H1 (cell line): ENCODE data around the gene PROK1. TPM values are rescaled to one million over a fixed set of nuclear protein-coding genes. Genes with fewer than 3 reads are reported as not detected.

Source experiments
- CTCF ChIA-PET: fragments of 300-600 bp; sonication (Branson Sonifier 250); formaldehyde crosslinking; loops from one replicate; lab custom pipeline; 2021; ENCODE audit not compliant: partially characterized antibody; lab: Charles Lee
- POLR2A ChIA-PET: fragments of 300-600 bp; sonication (Branson Sonifier 250); formaldehyde crosslinking; loops from one replicate; lab custom pipeline; 2021; ENCODE audit warnings: inconsistent platforms; ENCODE audit not compliant: partially characterized antibody; lab: Charles Lee
- DNase-seq, 2 experiments: peaks; one replicate each; pipeline versions ENCODE4 v3.0.0 to v3.0.0-alpha.2; 2010 to 2022; ENCODE audit warnings: low spot score in 2 of 2, low read depth in 1 of 2, mixed read lengths in 1 of 2
- FAIRE-seq: peaks from 2 replicates; lab custom pipeline; 2011; peaks lifted over from hg19 to GRCh38; lab: Jason Lieb, UNC
- H2AFZ ChIP-seq: 2 replicates; pipeline ENCODE4 v1.8.1; 2012; ENCODE audit warnings: low read length, inconsistent platforms
- H2AK5ac ChIP-seq: 2 replicates; pipeline ENCODE4 v1.6.1; 2013; ENCODE audit warnings: low read depth, low read length
- H2BK120ac ChIP-seq: replicated peaks from 2 replicates; pipeline ENCODE3; 2013; ENCODE audit warnings: low read depth, low read length, inconsistent platforms
- H2BK12ac ChIP-seq: 2 replicates; pipeline ENCODE4 v1.6.1; 2013; ENCODE audit warnings: low read depth, low read length
- H2BK15ac ChIP-seq: 2 replicates; pipeline ENCODE4 v1.6.1; 2013; ENCODE audit warnings: low read length
- H2BK20ac ChIP-seq: 2 replicates; pipeline ENCODE4 v1.6.1; 2013; ENCODE audit warnings: low read length
- H2BK5ac ChIP-seq: 2 replicates; pipeline ENCODE4 v1.6.1; 2013; ENCODE audit warnings: low read depth, low read length
- H3K14ac ChIP-seq: 2 replicates; pipeline ENCODE4 v1.6.1; 2013; ENCODE audit warnings: inconsistent platforms; ENCODE audit not compliant: insufficient read length
- H3K18ac ChIP-seq: 2 replicates; pipeline ENCODE4 v1.6.1; 2013; ENCODE audit warnings: low read length; ENCODE audit errors: extremely low read depth
- H3K23ac ChIP-seq: 2 replicates; pipeline ENCODE4 v1.6.1; 2013; ENCODE audit warnings: inconsistent platforms; ENCODE audit not compliant: insufficient read length
- H3K23me2 ChIP-seq: 2 replicates; pipeline ENCODE4 v1.6.1; 2013; ENCODE audit warnings: low read depth, low read length
- H3K27ac ChIP-seq: 2 replicates; pipeline ENCODE4 v1.6.1; 2011; ENCODE audit warnings: low read depth, low read length, inconsistent platforms
- H3K27me3 ChIP-seq, 4 experiments: replicated peaks in 1 of 4; 1 replicate in 1 of 4; 2 replicates in 3 of 4; pipeline versions ENCODE4 v1.6.1 to v1.8.1; 2011 to 2013; ENCODE audit warnings: low read length in 3 of 4, mild to moderate bottlenecking in 3 of 4, inconsistent platforms in 2 of 4, mixed read lengths in 2 of 4, moderate library complexity in 1 of 4; ENCODE audit not compliant: control insufficient read depth in 3 of 4, insufficient read depth in 3 of 4; ENCODE audit errors: extremely low read depth in 1 of 4
- H3K36me3 ChIP-seq, 4 experiments: 2 replicates each; pipeline versions ENCODE4 v1.6.1 to v1.8.1; 2011 to 2013; ENCODE audit warnings: mild to moderate bottlenecking in 4 of 4, low read length in 3 of 4, moderate library complexity in 2 of 4, control low read depth in 1 of 4, inconsistent platforms in 1 of 4; ENCODE audit not compliant: insufficient read depth in 4 of 4, control insufficient read depth in 2 of 4
- H3K4ac ChIP-seq: replicated peaks from 2 replicates; pipeline ENCODE3; 2013; ENCODE audit warnings: low read length, low read depth, mixed read lengths, inconsistent platforms; ENCODE audit not compliant: insufficient read length
- H3K4me1 ChIP-seq, 4 experiments: replicated peaks in 1 of 4; 1 replicate in 1 of 4; 2 replicates in 3 of 4; pipeline versions ENCODE4 v1.6.1 to v1.8.1; 2011 to 2013; ENCODE audit warnings: low read length in 3 of 4, inconsistent platforms in 2 of 4, mixed read lengths in 1 of 4; ENCODE audit not compliant: insufficient read depth in 4 of 4, control insufficient read depth in 3 of 4
- H3K4me2 ChIP-seq, 2 experiments: 2 replicates each; pipeline versions ENCODE4 v1.6.1 to v1.8.1; 2011 to 2013; ENCODE audit warnings: low read depth in 2 of 2, low read length in 2 of 2, control low read depth in 1 of 2, inconsistent platforms in 1 of 2, mild to moderate bottlenecking in 1 of 2; ENCODE audit not compliant: insufficient read depth in 1 of 2
- H3K4me3 ChIP-seq, 4 experiments: fragments of 200-600, 300-600 bp in 1 of 4; sonication (generic), shearing (Covaris generic), sonication (Bioruptor Twin) in 1 of 4; 2 replicates each; pipeline versions ENCODE4 v1.5.1 to v1.8.1; 2011 to 2016; ENCODE audit warnings: low read length in 4 of 4, low read depth in 3 of 4, control low read depth in 2 of 4, inconsistent platforms in 2 of 4, mild to moderate bottlenecking in 2 of 4, mixed read lengths in 1 of 4, moderate library complexity in 1 of 4; ENCODE audit not compliant: insufficient read depth in 2 of 4; ENCODE audit errors: extremely low read depth in 1 of 4
- H3K56ac ChIP-seq: replicated peaks from 2 replicates; pipeline ENCODE3; 2013; ENCODE audit warnings: low read depth, mild to moderate bottlenecking, mixed read lengths, low read length, inconsistent platforms; ENCODE audit not compliant: insufficient read length
- H3K79me1 ChIP-seq: 2 replicates; pipeline ENCODE4 v1.6.1; 2013; ENCODE audit warnings: low read depth, low read length, control low read depth
- H3K79me2 ChIP-seq, 2 experiments: 2 replicates each; pipeline versions ENCODE4 v1.6.1 to v1.8.1; 2012 to 2013; ENCODE audit warnings: low read length in 2 of 2, mild to moderate bottlenecking in 2 of 2, inconsistent platforms in 1 of 2; ENCODE audit not compliant: insufficient read depth in 2 of 2, control insufficient read depth in 1 of 2
- H3K9ac ChIP-seq, 4 experiments: replicated peaks in 1 of 4; 1 replicate in 1 of 4; 2 replicates in 3 of 4; pipeline versions ENCODE4 v1.6.1 to v1.8.1; 2011 to 2013; ENCODE audit warnings: low read depth in 3 of 4, low read length in 3 of 4, control low read depth in 2 of 4, mild to moderate bottlenecking in 2 of 4, moderate library complexity in 2 of 4, inconsistent platforms in 1 of 4; ENCODE audit errors: extremely low read depth in 1 of 4
- H3K9me3 ChIP-seq, 2 experiments: 2 replicates each; pipeline versions ENCODE4 v1.6.1 to v1.8.1; 2012 to 2013; ENCODE audit warnings: mild to moderate bottlenecking in 2 of 2, moderate library complexity in 2 of 2, control low read depth in 1 of 2, inconsistent platforms in 1 of 2, low read depth in 1 of 2, low read length in 1 of 2, mixed read lengths in 1 of 2; ENCODE audit not compliant: insufficient read depth in 2 of 2
- H4K20me1 ChIP-seq, 2 experiments: replicated peaks in 1 of 2; 2 replicates each; pipeline versions ENCODE3 to v1.8.1; 2011 to 2013; ENCODE audit warnings: inconsistent platforms in 2 of 2, low read length in 2 of 2, mild to moderate bottlenecking in 1 of 2; ENCODE audit not compliant: insufficient read depth in 2 of 2, control insufficient read depth in 1 of 2
- H4K5ac ChIP-seq: 2 replicates; pipeline ENCODE4 v1.6.1; 2013; ENCODE audit warnings: low read length, low read depth, mixed read lengths, inconsistent platforms; ENCODE audit not compliant: insufficient read length
- H4K8ac ChIP-seq: 2 replicates; pipeline ENCODE4 v1.8.0; 2013; ENCODE audit warnings: mild to moderate bottlenecking, moderate library complexity, low read length, inconsistent platforms; ENCODE audit not compliant: insufficient read depth; ENCODE audit errors: extremely low read depth
- H4K91ac ChIP-seq: replicated peaks from 2 replicates; pipeline ENCODE3; 2013; ENCODE audit warnings: low read length, mixed read lengths, inconsistent platforms; ENCODE audit not compliant: insufficient read length
- CHD2 ChIP-seq: IDR thresholded peaks from 2 replicates; pipeline ENCODE4 v1.6.1; 2012; ENCODE audit warnings: low read length, improper control_type of control experiment
- KDM4A ChIP-seq: IDR thresholded peaks from one replicate; pipeline ENCODE4 v1.7.1; 2012; ENCODE audit warnings: low read depth, mild to moderate bottlenecking, moderate library complexity, low read length, inconsistent platforms; ENCODE audit not compliant: severe bottlenecking
- POLR2A ChIP-seq, 2 experiments: IDR thresholded peaks; 1 replicate in 1 of 2; 2 replicates in 1 of 2; pipeline ENCODE4 v1.6.1; 2011; ENCODE audit warnings: low read depth in 2 of 2, low read length in 2 of 2, mild to moderate bottlenecking in 2 of 2; ENCODE audit errors: control extremely low read depth in 1 of 2
- SP1 ChIP-seq: IDR thresholded peaks from 2 replicates; pipeline ENCODE4 v1.6.1; 2011; ENCODE audit warnings: low read depth, low read length
- USF2 ChIP-seq: IDR thresholded peaks from 2 replicates; pipeline ENCODE4 v1.6.1; 2011; ENCODE audit warnings: low read length, improper control_type of control experiment
- YY1 ChIP-seq: IDR thresholded peaks from 2 replicates; pipeline ENCODE4 v1.6.1; 2011; ENCODE audit warnings: low read depth, mild to moderate bottlenecking, low read length
- WGBS, 2 experiments: shearing (Covaris generic) in 1 of 2; methylation state at CpG; one replicate each; pipeline versions ENCODE4 v1.1.6 to v1.1.7; 2013 to 2015; ENCODE audit warnings: low lambda C conversion rate in 2 of 2, mixed read lengths in 2 of 2, inconsistent platforms in 1 of 2, low coverage in 1 of 2, missing lambda C conversion rate in 1 of 2; ENCODE audit not compliant: insufficient replicate concordance in 2 of 2, insufficient coverage in 1 of 2, insufficient read length in 1 of 2; ENCODE audit errors: extremely low coverage in 1 of 2, missing lambda C conversion rate in 1 of 2; 5-methylcytosine and 5-hydroxymethylcytosine counted together
- polyA plus RNA-seq, 7 experiments: library from polyadenylated mRNA; depleted of rRNA in 3 of 7; stranded (reverse) in 5 of 7; unstranded in 2 of 7; fragments of >200 nt in 5 of 7; fragments of 200-250 nt in 2 of 7; gene quantifications; 1 replicate in 5 of 7; 2 replicates in 1 of 7; 4 replicates in 1 of 7; pipeline versions ENCODE4 v1.2.1 to v1.2.3, GENCODE V29; 2011 to 2013; ENCODE audit warnings: missing spikeins in 2 of 7, mixed read lengths in 2 of 7
- total RNA-seq: library from RNA; stranded (reverse); fragmentation: NEBNext Ultra II Directional; extraction: Animal tissue kit (Norgen Biotek cat#: 25700); gene quantifications from 2 replicates; pipeline ENCODE4 v1.2.1, GENCODE V29; 2021

Gene PROK1
- total and polyA plus RNA-seq, 2 of the 8 experiments (the other 6 are each of a cell fraction or from before 2014, with no cell fraction given): 0.12 TPM; not detected in 1

GRCh38 chr1:110477967-110478640, 27.2 kb downstream of the PROK1 start:
- H2BK20ac ChIP-seq: no peak overlapping the region
- H4K8ac ChIP-seq: no peak overlapping the region
- peaks cover 6 to 17% (median 8%) of the 10 kb centered on the region in 4 experiments for H3K4me1 ChIP-seq
- 81% methylated on average over 3 of the region's 3 CpGs; no CpG with 5 or more reads in 1 of the 2 experiments for WGBS, 2 experiments
- DNase-seq (no peak), FAIRE-seq (no peak)
- no peak overlapping the region for H3K9ac ChIP-seq
- H2BK120ac ChIP-seq: no peak overlapping the region
- H4K20me1 ChIP-seq: no peaks in the 10 kb centered on the region
- H3K18ac ChIP-seq: no peak overlapping the region; the same call in 1 of the 2 replicates
- POLR2A ChIA-PET: no interaction called here
- no peak overlapping the region for H2BK5ac ChIP-seq
- CTCF ChIA-PET: interaction anchor here (0.8 to 8.5 kb wide), 11 partner anchors 9 to 309 kb away, joined by 3 to 126 read pairs (median 6); no protein-coding TSS in a partner anchor
- H3K14ac ChIP-seq: no peak overlapping the region
- no peak overlapping the region for H3K4ac ChIP-seq
- no peak overlapping the region for H4K91ac ChIP-seq
- no peaks in the 10 kb centered on the region; the same call in 1 of the 2 replicates for H3K79me1 ChIP-seq
- no peaks in the 10 kb centered on the region for H3K36me3 ChIP-seq
- no peaks in the 10 kb centered on the region for H3K9me3 ChIP-seq
- no peaks in the 10 kb centered on the region; a peak in 2 of 7 replicates for H3K27me3 ChIP-seq
- H3K23me2 ChIP-seq: no peaks in the 10 kb centered on the region
- H4K5ac ChIP-seq: no peak overlapping the region
- no peak overlapping the region for H2BK15ac ChIP-seq
- H3K56ac ChIP-seq: no peak overlapping the region
- no peak overlapping the region for H3K4me3 ChIP-seq
- H2AK5ac ChIP-seq: no peak overlapping the region
- H2BK12ac ChIP-seq: no peak overlapping the region; the same call in 1 of the 2 replicates
- H3K23ac ChIP-seq: no peak overlapping the region
- no peak overlapping the region for H2AFZ ChIP-seq
- H3K4me2 ChIP-seq: no peak overlapping the region
- H3K79me2 ChIP-seq: no peaks in the 10 kb centered on the region
- H3K27ac ChIP-seq: no peak overlapping the region
- TF ChIP-seq YY1: no peak
- TF ChIP-seq KDM4A: no peak
- no peak for TF ChIP-seq CHD2
- TF ChIP-seq POLR2A (IDR thresholded peaks at IDR 0.05; ENCODE audit: control extremely low read depth in 1 of 2, low read depth in 2 of 2, low read length in 2 of 2): no peak
- no peak for TF ChIP-seq USF2
- TF ChIP-seq SP1: no peak
